Body of pancreas (tissue), 4 donors: Measurements from ENCODE around the gene NRP2. TPM values are rescaled to one million over a fixed set of nuclear protein-coding genes. Genes with fewer than 3 reads are reported as not detected.

Source experiments
- ATAC-seq: fragments of 150-250 bp; one replicate; pipeline ENCODE4 v1.9.1; 2016
- DNase-seq, 4 donors: peaks; one replicate each; pipeline ENCODE4 v3.0.0-alpha.2; 2019
- H3K27ac ChIP-seq, 4 donors: fragments of 200-600 bp; sonication (generic); 1 replicate in 3 of 4; 2 replicates in 1 of 4; pipeline versions ENCODE4 v1.5.1 to v1.6.1; 2016 to 2019; ENCODE audit warnings: mild to moderate bottlenecking in 1 of 4, mixed read lengths in 1 of 4, moderate library complexity in 1 of 4
- H3K27me3 ChIP-seq, 2 donors: fragments of 200-600 bp; sonication (generic); one replicate each; pipeline ENCODE4 v1.6.0; 2016; ENCODE audit warnings: mild to moderate bottlenecking in 1 of 2
- H3K36me3 ChIP-seq, 2 donors: fragments of 200-600 bp; sonication (generic); replicated peaks in 1 of 2; 2 replicates each; pipeline ENCODE4 v1.5.1; 2016; ENCODE audit warnings: low read depth in 2 of 2; ENCODE audit not compliant: insufficient read depth in 1 of 2
- H3K4me1 ChIP-seq: fragments of 200-600 bp; sonication (generic); one replicate; pipeline ENCODE4 v1.6.0; 2016
- H3K4me3 ChIP-seq, 2 donors: fragments of 200-600 bp; sonication (generic); 1 replicate in 1 of 2; 2 replicates in 1 of 2; pipeline ENCODE4 v1.5.1; 2016 to 2019
- H3K9me3 ChIP-seq, 3 donors: fragments of 200-600 bp; sonication (generic); 1 replicate in 2 of 3; 2 replicates in 1 of 3; pipeline ENCODE4 v1.5.1; 2016
- CTCF ChIP-seq, 7 experiments: fragments of 450-650 bp in 4 of 7; fragments of 200-600 bp in 3 of 7; sonication (generic) in 3 of 7; IDR thresholded peaks; one replicate each; pipeline ENCODE4 v1.5.1; 2016 to 2019; ENCODE audit warnings: antibody characterized with exemption in 7 of 7
- POLR2A ChIP-seq, 3 donors: fragments of 450-650 bp; IDR thresholded peaks; one replicate each; pipeline ENCODE4 v1.6.1; 2016; ENCODE audit warnings: antibody characterized with exemption in 3 of 3, mild to moderate bottlenecking in 2 of 3
- WGBS, 2 donors: methylation state at CpG; one replicate each; pipeline ENCODE4 v1.1.5; 2017; 5-methylcytosine and 5-hydroxymethylcytosine counted together
- intact Hi-C: fragments of 100-400 bp; cut with DNase I; formaldehyde crosslinking; loops from one replicate; pipeline ENCODE4 v1.15.1; 2023
- total RNA-seq, 2 donors: library from RNA; depleted of rRNA; stranded (reverse); fragments of >200 nt; gene quantifications; one replicate each; pipeline ENCODE4 v1.1.0, GENCODE V29; 2016

The NRP2 gene
- total RNA-seq, 2 donors from 2014 or later: 5.7 to 7.6 TPM

DNA sequence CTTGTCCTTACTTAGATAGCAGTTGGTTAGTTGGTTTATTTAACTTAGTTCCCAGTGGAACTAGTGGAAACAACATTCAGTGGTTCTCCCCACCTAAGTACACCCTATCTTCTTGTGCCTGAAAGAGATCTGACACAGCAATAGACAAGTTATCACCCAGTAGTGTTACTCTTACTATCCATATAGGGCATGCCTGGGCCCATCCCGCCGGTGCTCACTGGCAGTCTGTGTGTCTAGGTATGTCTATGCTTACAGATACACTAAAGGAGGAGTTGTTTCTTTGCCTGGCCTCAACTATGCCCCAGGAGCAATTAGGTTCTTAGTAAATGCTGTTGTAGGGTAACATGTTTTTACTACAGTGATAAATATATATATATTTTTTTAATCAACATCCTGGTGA, 12.0 kb upstream of the NRP2 start:
- TF ChIP-seq CTCF (IDR thresholded peaks at IDR 0.05) (no peak), POLR2A (IDR thresholded peaks at IDR 0.05) (no peak)
- Histone ChIP-seq H3K27ac (no peak overlapping the region), H3K9me3 (no peaks in the 10 kb centered on the region), H3K4me3 (no peak overlapping the region), H3K36me3 (no peaks in the 10 kb centered on the region), H3K4me1 (no peaks in the 10 kb centered on the region), H3K27me3 (no peaks in the 10 kb centered on the region)
- ATAC-seq (no peak), DNase-seq (no peak)
- intact Hi-C loops: no loop called here
- 91 to 97% methylated on average over 2 of the region's 2 CpGs for WGBS, 2 donors

GRCh38 chr2:205673312-205673711, 9.0 kb upstream of the NRP2 start:
- no peak overlapping the region for H3K4me3 ChIP-seq
- H3K27ac ChIP-seq: no peak overlapping the region
- no peaks in the 10 kb centered on the region for H3K4me1 ChIP-seq
- intact Hi-C loops: no loop called here
- DNase-seq: no peak
- no peaks in the 10 kb centered on the region for H3K27me3 ChIP-seq
- no peaks in the 10 kb centered on the region for H3K36me3 ChIP-seq
- no peak for ATAC-seq
- TF ChIP-seq POLR2A (IDR thresholded peaks at IDR 0.05) (no peak), CTCF (IDR thresholded peaks at IDR 0.05) (no peak)
- no peaks in the 10 kb centered on the region for H3K9me3 ChIP-seq
- WGBS, 2 donors: 61 to 66% methylated on average over 1 of the region's 1 CpG

DNA sequence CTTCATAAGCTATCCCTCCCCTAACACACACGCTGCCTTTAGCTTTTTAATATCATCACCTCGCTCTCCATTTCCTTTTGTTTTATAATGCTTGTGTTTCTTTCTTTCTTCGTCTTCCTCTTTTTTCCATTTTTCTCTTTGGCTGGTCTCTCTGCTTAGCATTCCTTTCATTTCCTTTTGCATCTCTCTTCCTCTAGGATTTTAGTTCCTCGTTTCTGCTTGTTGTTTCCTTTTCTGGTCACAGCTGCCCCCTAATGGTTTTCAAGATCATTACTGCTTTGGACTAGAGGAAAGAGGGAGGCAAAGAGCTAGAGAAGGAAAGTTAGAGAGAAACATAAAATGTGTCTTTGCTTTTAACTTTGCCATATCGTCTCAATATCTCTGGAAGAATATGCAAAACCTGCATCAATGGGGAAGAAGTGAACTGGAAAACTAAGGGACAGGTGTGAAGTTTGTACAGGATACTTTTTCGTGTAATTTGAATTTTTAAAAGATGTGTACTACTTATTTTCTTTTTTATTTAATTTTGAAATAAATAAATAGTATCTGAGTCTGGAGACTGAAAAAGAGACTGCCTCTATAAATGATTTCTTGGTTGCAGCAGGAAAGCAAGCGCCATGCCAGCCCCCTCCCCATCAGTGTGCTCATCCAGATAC, 6.3 kb upstream of the NRP2 start:
- Histone ChIP-seq H3K4me1 (no peaks in the 10 kb centered on the region), H3K36me3 (no peaks in the 10 kb centered on the region), H3K27me3 (no peaks in the 10 kb centered on the region), H3K9me3 (no peaks in the 10 kb centered on the region), H3K27ac (no peak overlapping the region), H3K4me3 (no peak overlapping the region)
- 22 to 27% methylated on average over 7 of the region's 7 CpGs for WGBS, 2 donors
- intact Hi-C loops: no loop called here
- TF ChIP-seq CTCF (IDR thresholded peaks at IDR 0.05): peak; percentile 48 to 93 (median 80)
- TF ChIP-seq POLR2A (IDR thresholded peaks at IDR 0.05): no peak
- peak in 2 of 4 donors; percentile 22 to 50 for DNase-seq
- ATAC-seq: peak; percentile 67

DNA sequence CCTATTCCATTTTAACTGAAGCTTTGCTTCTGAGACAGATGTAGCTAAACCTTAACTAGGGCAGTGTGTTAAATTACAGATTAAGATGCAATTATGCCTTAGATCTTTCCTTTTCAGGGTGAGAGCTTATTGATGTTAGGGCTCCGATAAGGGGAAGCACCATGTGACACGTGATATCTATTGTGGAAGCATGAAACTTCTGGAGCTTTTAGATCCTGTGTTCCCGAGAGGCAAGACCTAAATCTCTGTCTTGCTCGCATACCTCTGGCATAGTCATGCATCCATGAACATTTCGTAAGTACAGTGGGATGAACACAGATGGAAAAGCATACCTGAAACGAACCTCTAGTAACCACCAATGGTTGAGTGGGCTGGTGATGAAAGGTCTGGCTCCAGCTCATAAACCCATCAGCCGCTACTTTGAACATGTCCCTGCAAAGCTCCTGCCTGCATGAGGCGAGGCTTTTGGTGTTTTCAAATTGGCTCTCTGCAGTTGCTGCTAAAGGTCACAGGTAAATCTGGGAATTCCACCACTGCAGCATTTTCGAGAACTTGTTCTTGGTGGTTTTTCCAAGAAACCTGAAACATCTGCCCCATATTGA, 3.7 kb upstream of the NRP2 start:
- ATAC-seq (no peak), DNase-seq (no peak)
- no peak overlapping the region for H3K4me3 ChIP-seq
- no peaks in the 10 kb centered on the region for H3K36me3 ChIP-seq
- peaks cover 19% of the 10 kb centered on the region for H3K4me1 ChIP-seq
- no peaks in the 10 kb centered on the region for H3K9me3 ChIP-seq
- intact Hi-C loops: no loop called here
- H3K27me3 ChIP-seq: peaks cover 0 to 3% of the 10 kb centered on the region in 2 donors
- H3K27ac ChIP-seq: no peak overlapping the region
- WGBS, 2 donors: 54% methylated on average over 8 to 9 of the region's 9 CpGs
- TF ChIP-seq POLR2A (IDR thresholded peaks at IDR 0.05): no peak
- no peak for TF ChIP-seq CTCF (IDR thresholded peaks at IDR 0.05)
